Activated T-helper 1 cell treated with Interleukin-2 at 50 U/mL for 16 hours (primary cell): Measurements from ENCODE around the gene GHR.

Experiments used
- DNase-seq: peaks from one replicate; pipeline ENCODE4 v3.0.0-alpha.2; 2020; ENCODE audit warnings: low read depth

Gene GHR

DNA sequence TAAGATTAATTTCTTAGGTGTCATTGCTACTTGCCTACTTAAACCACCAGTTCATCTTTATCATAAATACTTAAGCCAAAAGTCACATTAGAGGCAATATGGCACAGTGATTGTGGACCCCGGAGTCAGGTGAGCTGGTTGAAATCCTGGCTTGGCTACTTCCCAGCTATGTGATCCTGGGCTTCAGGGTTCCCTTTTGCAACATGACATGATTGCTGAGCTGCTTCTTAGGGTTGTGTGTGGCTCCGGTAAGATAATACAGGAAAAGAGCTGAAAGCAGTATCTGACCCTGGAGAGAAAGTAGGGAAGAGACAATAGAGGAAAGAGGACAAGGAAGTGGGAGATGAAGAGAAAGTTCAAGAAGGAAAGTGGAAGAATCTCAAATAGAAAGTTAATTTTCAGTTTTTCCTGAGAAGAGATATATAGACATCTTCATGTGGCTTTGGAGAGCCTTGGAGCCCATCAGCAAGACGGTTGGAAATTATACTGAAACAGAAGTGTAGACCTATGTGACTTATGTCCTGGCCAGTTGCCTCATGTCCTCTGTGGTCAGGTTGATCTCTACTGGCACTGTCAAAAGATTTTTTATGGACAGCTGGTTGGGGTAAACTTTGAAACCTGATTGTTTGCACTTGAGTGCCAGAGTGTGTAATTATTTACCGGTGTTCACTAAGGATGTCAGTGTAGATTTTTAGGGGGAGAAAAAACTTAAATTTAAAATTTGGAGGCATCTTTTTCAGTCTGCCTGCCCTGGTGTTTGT lies 93.2 kb downstream of the GHR start:
- DNase-seq: no peak

DNA sequence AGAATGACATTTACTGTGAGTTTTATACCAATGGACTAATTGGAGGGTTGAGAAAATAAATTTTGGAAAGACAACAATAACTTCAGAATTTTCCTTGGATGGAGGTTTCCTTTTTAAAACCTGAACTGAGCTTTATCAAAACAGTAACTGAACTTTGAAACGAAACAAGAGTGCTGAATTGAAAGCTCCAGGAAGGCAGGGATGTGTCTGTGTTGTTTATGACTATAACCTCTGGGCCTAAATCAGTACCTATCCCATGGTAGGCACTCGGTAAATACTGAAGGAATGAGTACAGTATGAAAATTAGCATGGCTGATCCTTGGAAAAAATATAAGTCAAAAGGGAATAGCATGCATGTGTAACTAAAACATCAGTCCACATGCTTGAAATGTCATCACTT lies 93.9 kb downstream of the GHR start:
- DNase-seq: no peak

DNA sequence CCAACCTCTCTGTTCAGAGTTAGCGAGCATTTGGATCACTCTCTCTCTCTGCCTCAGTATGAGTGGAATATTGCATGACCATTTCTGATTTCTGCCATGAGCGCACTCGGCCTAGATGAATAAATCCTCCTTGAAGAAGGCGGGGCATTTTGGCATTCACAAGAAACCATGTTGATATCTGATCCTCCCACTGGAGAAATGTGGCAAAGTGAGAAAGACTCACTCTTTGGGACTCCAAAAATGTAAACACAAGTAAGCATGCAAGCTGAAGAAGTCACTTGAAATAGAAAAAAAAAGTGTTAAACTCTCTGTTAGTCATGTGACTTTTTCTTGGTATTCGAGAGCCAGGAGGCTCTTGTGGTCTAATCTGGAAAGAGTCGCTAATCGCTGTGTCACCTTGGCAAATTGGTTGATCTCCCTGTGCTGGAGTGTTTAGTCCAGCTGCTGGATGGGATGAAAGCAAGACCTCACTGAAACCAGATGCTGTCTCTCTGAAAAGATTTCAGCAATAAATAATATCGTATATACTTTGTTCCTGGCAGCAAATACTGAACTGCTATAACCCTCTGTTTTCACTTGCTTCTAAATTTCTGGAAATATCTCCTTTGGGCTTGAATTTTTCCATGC lies 95.5 kb downstream of the GHR start:
- no peak for DNase-seq

DNA sequence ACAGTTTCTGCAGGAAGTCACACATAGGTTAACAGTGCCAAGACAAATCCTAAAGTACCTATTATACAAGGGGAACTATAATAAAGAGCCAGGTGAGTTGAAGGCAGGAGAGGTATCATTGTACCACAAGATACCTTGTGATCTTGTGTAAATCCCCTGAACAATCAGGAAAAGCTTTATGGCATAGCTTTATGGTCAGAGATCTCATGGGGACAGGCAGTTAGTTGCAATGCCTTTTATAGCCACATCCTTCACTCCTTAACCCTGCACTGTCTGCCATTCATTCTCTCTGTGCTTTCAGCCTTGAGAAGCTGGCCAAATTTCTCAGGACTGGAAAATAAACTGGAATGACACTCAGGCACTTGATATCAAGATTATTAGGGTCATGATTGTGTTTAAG lies 97.0 kb downstream of the GHR start:
- no peak for DNase-seq

DNA sequence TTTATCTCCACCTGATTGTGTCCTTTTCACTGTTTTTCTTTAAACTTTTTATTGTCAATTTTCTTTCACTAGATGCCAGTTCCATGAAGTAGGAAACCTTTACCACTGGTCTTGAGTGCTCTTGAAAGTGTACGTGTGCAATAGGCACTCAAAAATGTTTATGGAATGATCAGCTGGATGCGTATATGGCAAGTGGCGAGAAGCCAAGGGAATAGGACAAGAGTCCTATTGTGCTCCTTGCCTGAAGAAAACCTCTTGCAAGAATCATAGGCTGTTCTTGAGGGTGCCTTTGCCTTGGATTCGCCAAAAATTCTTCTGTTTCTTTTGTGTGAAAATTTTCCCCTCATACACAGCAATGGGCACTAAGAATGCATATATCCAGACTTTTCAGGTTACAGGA lies 97.7 kb downstream of the GHR start:
- no peak for DNase-seq

DNA sequence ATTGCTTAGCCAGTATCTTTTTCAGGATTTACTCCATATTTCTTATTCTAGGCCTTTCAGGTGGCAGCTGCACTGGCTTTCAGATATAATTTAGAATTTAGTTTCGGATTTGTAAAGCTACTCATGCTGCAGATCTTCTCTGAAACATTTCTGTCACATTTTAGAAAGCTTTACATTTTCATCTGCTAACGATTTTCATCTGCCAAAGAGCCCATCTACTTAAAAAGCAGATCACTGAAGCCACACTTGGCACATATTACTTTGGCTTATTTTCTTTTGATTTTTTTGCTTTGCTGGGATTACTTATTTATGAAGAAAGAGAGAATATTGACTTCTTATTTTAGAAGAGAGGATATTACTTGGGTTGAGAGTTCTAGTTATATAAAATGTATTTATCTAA lies 98.2 kb downstream of the GHR start:
- no peak for DNase-seq

DNA sequence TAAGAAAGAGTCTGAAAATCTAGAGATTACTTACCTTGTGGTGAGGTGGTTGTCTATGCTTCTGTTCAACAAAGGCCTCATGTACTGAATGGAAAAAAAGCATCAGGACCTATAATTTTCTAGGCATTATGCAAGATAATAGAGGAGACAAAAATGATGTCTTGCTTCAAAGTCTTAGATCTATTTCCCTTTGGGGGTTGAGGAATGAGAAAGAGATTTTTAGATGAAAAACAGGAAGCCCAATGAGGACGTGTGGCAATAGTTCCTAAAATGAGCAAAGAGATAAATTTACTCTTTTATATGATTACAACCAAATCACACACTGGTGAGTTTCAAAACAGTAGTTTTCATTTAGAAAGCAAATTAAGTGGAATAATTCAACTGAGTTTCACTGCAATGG lies 99.5 kb downstream of the GHR start:
- no peak for DNase-seq

DNA sequence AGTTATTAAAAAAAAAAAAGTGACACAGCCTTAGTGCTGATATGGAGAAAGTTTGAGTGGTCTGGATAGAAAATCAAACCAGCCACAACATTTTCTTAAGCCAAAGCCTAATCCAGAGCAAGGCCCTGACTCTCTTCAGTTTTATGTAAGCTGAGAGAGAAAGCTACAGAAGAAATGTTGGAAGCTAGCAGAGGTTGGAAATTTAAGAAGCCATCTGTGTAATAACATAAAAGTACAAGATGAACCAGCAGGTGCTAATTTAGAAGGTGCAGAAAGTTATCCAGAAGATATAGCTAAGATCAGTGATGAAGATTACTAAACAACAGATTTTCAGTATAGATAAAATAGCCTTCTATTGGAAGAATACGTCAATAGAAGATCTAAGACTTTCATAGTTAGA lies 102.9 kb downstream of the GHR start:
- no peak for DNase-seq

DNA sequence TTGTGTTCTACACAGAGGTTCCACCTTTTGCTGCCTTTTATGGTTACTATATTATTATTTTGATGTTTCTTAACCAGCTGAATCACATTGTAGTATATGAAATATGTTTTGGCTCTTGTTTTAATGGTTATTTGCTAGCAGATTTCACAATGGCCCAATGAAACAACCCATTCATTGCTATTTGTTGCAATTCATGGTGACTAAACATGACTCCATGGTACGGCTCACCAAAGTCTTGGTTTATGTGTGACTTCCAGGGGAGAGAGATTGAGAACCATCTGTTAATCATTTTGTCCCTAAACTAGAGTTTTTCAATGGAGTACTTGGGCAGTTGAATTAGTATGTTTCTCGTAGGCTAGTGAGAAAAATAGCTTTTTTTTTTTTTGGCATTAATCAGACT lies 108.4 kb downstream of the GHR start:
- DNase-seq: no peak

DNA sequence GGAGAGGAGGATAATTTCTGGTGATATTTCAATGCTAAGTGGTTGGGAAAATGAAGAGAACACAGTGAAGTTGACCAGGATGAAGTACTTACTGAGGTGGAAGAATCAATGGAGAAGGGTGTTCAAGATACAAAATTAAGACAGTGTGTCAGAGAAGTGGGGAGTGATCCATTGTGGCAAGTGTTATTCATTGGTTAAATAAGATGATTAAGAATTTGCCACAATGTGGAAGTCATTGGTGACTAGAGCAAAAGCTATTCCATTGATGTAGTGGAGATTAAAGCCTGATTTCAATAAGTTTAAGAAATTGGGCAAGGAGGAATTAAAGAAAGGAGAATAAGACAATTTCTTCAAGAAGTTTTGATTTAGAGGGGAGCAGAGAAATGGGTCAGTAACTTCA lies 118.9 kb downstream of the GHR start:
- DNase-seq: no peak

DNA sequence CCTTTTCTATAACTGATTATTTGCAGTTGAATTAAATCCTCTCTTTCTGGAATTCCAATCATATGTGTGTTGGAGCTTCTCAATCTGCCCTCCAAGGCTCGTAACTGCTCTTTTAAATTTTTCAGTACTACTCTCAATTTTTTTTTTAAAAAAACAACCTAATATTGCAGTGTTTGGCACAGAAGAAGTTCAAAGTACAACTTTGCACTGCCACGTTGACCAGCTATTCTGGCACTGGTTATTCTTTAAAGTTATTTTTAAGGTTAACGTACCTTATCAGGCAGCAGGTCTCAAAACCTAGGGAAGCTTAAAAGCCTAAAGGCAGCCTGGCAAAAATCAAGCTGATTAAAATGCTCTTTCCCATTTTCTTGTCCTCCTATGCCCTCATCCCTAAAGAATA lies 120.5 kb downstream of the GHR start:
- no peak for DNase-seq

DNA sequence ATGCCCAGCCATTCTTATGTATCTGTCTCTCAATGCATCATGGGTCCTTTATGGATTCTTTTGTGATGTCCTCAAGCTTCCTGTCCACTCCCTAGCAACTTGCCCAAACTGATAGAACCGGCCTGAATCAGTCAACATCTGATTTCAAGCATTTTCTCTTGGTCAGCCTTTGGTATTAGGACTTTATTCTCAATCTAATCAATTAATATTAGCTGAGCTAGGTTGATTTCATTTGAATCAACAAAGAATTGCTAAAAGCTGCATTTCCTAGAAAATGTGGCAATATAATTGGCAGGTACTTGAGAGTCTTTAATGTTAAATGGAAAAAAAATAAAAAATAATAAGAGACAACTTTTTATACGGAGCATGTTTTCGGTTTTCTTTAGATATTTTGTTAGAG lies 121.8 kb downstream of the GHR start:
- DNase-seq: no peak

DNA sequence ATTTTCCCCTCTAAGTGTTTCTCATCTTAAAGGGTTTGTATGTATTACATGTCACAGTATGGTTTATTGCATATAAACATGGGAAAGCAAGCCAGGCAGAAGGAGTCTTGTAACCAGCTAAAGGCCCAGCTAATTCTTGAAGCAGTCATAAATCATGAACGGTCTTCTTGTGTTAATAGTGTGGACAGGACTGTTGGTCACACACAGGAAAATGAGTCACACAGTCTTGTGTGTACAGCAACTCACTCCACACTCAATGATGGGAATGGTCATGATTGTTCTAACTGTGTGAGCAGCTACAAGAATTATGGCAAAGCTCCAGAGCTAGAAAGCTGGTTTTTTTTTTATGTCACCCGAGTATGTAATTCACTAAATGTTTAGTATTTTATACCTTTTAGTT lies 123.9 kb downstream of the GHR start:
- DNase-seq: no peak

DNA sequence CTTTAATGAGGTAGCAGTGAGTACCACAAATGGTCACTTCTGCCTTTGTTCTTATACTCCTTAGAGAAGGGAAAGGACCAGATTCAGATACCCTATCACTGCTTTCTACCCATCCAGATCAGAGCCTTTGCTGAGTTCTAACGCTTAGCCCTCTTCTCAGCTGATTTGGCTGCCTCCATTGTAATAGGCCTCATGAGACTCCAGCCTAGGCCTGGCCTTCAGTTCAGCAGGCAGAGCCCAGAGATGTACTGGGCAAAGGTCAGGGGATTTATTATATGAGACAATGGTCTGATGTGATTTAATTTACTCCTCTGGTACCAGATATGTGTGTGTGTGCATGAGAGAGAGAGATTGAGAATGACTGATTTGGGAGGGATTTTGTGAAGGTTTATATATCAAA lies 124.7 kb downstream of the GHR start:
- no peak for DNase-seq

DNA sequence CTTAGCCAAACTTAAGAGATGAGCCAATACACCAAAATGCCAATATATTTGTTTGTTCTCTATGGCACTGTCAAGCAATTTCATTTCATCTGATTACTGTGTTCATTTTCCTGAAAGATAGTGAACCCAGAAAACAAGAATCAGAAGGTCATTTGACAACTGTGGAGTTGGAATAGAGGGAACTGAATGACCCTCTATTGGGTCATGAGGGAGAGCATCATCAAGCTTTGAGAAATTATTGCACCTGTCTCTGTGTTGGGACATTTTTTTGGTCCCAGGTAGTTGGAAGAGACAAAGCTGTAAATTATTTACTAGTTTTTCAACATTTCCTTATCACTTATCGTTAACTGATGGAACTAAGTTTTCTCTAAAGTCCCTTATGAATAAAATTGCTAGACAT lies 129.4 kb downstream of the GHR start:
- DNase-seq: no peak

DNA sequence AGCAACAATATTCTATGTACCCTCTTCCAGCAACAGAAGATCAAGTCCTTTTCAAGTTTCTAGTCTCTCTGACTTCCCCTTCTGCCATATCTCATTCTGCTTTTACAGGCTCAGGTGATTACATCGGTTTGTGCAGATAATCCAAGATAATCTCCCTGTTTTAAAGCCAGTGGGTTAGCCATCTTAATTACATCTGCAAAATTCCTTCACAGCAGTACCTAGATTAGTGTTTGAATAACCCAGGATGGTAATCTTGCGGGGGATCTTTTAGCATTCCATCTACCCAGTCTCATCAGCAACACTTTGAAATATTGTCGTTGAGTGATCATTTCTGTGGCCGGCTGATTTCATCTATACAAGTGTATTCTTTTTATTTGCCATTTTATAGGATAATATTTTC lies 130.2 kb downstream of the GHR start:
- no peak for DNase-seq

DNA sequence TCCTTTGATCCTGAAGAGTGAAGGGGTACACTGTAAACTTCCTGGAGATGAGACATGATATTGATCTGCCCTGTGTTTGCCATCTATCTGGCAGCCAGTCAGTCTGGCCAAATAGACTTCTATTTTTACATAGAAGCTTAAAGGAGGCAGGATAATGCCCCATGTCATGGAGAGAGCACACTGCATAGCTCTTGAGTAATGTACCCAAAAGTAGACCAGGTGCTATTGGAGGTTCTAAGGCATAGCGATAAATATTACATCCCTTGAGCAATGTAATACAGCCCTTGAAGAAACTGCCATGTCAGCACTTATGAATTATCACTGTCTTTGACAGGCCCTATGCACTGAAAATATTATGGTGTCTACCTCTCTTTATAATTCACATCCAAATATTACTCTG lies 131.8 kb downstream of the GHR start:
- DNase-seq: no peak

DNA sequence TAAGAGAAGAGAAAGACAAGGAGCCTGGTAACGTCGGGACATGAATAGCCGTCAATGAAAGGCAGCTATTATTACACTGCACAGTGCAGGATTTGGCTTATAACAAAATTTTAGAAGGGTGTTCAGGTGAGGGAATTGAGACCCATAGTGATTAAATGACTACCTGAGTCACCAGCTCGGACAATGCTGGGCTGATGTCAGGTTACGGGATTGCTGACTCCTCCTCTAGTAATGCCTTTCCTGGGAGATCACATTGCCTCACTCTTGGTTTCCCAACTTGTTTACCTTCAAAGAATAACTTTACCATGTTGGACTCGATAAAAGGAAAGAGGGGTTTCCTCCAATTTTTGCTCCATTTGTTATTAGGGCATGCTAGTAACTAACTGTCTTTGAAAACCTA lies 132.6 kb downstream of the GHR start:
- DNase-seq: no peak

DNA sequence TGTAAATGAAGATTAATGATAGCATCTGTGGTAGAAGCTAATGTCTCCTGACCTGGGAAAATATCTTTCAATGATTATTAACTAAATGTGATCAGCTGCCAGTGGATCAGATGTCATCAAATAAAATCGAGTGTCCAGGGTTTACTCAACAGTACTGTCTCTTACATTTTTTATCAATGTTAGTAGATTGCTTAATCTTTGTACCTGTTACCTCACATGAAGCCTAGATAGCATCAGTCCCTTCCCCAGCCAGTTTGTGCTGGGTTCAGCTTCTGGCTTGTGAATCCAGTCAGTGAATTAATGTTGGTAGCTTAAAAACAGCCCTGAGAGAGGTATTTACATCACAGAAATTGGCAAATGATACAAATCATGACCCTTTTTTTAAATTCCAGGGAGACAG lies 134.4 kb downstream of the GHR start:
- no peak for DNase-seq

DNA sequence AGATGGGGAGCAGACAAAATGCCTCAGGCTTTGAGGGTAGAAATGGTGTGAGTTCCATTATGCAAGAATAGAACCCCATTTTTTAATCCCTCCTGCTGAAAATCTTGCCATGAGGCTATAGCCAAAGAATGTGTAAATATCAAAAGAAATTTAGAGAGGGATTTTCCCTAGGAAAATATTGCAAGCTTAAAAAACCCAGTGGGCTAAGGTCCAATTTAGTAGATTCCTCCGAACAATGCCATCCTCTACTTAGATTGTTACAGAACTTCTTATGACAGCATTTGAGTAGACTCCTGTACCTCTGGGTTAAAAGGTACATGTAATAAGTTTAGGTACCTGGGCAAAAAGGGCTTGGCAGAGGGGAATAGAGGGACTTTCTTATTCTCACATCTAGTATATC lies 138.4 kb downstream of the GHR start:
- DNase-seq: no peak

DNA sequence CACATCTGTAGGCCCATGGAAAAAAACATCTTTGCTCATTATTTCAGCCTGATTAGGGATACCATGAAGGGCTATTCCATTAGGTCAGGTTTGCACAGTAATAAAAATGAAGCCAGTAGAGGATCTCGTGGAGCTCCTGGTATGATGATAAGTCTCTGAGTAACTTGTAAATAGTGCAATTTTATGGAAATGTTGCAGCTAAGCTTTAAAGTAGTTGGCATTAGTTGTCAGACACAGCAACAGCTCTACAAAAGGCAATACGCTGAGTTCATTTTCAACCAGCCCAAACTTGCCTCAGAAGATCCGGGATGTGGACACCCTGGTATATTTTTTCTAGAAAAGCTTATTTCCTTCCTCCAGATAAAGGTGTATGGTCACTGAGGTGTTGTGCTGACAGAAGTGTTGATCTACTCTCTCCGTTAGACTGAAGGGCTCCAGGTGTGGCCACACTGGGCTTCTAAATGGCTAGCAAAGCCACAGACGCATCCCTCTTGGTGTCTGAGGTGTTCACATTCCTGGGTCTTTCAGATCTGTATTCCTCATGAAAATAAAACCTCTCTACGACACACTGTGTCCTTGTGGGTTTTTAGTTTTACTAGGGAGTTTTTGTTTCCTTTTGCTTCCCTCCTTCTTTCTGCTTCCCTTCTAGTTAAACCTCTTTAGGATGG lies 141.6 kb downstream of the GHR start:
- no peak for DNase-seq

DNA sequence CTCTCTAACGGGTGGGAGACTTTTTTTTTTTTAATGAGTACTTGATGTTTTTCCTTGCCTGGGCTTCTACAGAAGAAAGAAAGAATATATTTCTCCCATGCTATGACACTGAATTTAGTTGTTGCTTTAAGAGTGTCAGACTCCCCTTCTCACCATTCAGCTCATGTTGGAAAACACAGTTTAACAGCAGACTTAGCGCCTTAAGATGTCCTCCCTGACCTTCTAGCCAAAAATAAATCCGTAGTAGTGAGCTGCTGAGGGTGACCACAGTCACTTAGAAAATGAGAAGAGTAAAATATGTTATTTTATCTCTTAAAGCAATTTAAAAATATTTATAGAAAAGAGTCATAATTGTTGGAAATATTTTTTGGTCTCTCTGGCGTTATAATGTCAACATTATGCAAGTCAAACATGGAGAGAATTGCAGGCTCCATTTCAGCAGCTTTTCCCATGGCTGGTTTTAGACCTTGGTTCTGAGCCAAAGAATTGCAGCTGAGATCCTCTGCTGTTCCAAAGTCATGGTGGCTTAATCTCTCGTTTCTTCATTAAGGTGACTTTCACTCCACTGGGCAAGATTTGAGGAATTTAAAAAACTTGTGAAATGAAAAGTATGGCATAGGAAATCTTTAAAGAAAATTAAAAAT lies 143.5 kb downstream of the GHR start:
- DNase-seq: no peak

DNA sequence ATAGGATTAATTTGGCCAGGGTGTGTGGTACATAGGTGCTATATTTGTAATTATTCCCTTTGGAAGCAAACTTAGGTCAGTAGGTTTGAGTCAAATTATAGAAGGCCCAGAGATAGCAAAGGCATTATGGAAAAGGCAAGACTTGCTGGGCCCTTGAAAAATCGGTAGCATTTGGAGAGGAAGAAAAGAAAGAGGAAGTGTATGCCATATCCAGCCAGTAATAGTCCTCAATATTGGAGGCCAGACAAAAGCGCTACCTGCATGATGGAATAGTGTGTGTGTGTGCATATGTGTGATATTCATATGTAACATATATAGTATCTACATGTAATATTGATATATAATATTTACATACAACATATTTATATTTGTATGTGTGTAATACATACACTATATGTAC lies 146.1 kb downstream of the GHR start:
- no peak for DNase-seq
